Mononuclear cell (primary cell): ENCODE measurements around the gene PLIN4. TPM values are rescaled to one million over a fixed set of nuclear protein-coding genes. Genes with fewer than 3 reads are reported as not detected.

ENCODE experiments used
- H3K27me3 ChIP-seq: 2 replicates; pipeline ENCODE4 v1.6.0; 2011; ENCODE audit warnings: low read length, control low read depth; ENCODE audit not compliant: insufficient read depth
- H3K4me1 ChIP-seq: 2 replicates; pipeline ENCODE4 v1.5.1; 2011; ENCODE audit warnings: mild to moderate bottlenecking, low read length, control low read depth; ENCODE audit not compliant: insufficient read depth
- H3K4me3 ChIP-seq: 2 replicates; pipeline ENCODE4 v1.5.1; 2011; ENCODE audit warnings: mild to moderate bottlenecking, low read length, moderate library complexity
- H3K9me3 ChIP-seq: 2 replicates; pipeline ENCODE4 v1.5.1; 2011; ENCODE audit warnings: low read depth, mild to moderate bottlenecking, control low read depth, low read length
- total RNA-seq: library from RNA; depleted of rRNA; stranded (reverse); fragments of >200 nt; gene quantifications from one replicate; pipeline ENCODE4 v1.2.3, GENCODE V29; 2012

PLIN4 gene
- total RNA-seq, 1 donor: 0.10 TPM

GRCh38 chr19:4522291-4523002, 4.2 kb upstream of the PLIN4 start:
- Histone ChIP-seq H3K4me3 (no peak overlapping the region), H3K27me3 (no peaks in the 10 kb centered on the region), H3K4me1 (no peaks in the 10 kb centered on the region), H3K9me3 (no peaks in the 10 kb centered on the region)

GRCh38 chr19:4521888-4522242, 3.6 kb upstream of the PLIN4 start:
- Histone ChIP-seq H3K9me3 (no peaks in the 10 kb centered on the region), H3K4me1 (no peaks in the 10 kb centered on the region), H3K27me3 (no peaks in the 10 kb centered on the region), H3K4me3 (no peak overlapping the region)

GRCh38 chr19:4521170-4521887, 3.0 kb upstream of the PLIN4 start:
- Histone ChIP-seq H3K9me3 (no peaks in the 10 kb centered on the region), H3K27me3 (no peaks in the 10 kb centered on the region), H3K4me1 (no peaks in the 10 kb centered on the region), H3K4me3 (no peak overlapping the region)

GRCh38 chr19:4519521-4520277, 1.4 kb upstream of the PLIN4 start:
- Histone ChIP-seq H3K9me3 (no peaks in the 10 kb centered on the region), H3K4me1 (no peaks in the 10 kb centered on the region), H3K27me3 (no peaks in the 10 kb centered on the region), H3K4me3 (no peak overlapping the region)

GRCh38 chr19:4519172-4519496, 848 bp upstream of the PLIN4 start:
- H3K27me3 ChIP-seq: no peaks in the 10 kb centered on the region
- H3K4me3 ChIP-seq: no peak overlapping the region
- H3K4me1 ChIP-seq: no peaks in the 10 kb centered on the region
- no peaks in the 10 kb centered on the region for H3K9me3 ChIP-seq

- no peaks in the 10 kb centered on the region for H3K9me3 ChIP-seq
- no peaks in the 10 kb centered on the region for H3K27me3 ChIP-seq
- no peak overlapping the region for H3K4me3 ChIP-seq
- H3K4me1 ChIP-seq: no peaks in the 10 kb centered on the region
These were observed 732 bp downstream of the PLIN4 start for GRCh38 chr19:4517451-4518057.

- H3K9me3 ChIP-seq: no peaks in the 10 kb centered on the region
- H3K27me3 ChIP-seq: no peaks in the 10 kb centered on the region
- H3K4me3 ChIP-seq: no peak overlapping the region
- no peaks in the 10 kb centered on the region for H3K4me1 ChIP-seq
These were observed 1.4 kb downstream of the PLIN4 start for GRCh38 chr19:4516939-4517300.

- Histone ChIP-seq H3K4me1 (no peaks in the 10 kb centered on the region), H3K9me3 (no peaks in the 10 kb centered on the region), H3K27me3 (no peaks in the 10 kb centered on the region), H3K4me3 (no peak overlapping the region)
These were observed 1.9 kb downstream of the PLIN4 start for GRCh38 chr19:4516199-4516938.

GRCh38 chr19:4515732-4516131, 2.6 kb downstream of the PLIN4 start:
- Histone ChIP-seq H3K27me3 (no peaks in the 10 kb centered on the region), H3K4me1 (no peaks in the 10 kb centered on the region), H3K9me3 (no peaks in the 10 kb centered on the region), H3K4me3 (no peak overlapping the region)

- Histone ChIP-seq H3K4me1 (no peaks in the 10 kb centered on the region), H3K9me3 (no peaks in the 10 kb centered on the region), H3K27me3 (no peaks in the 10 kb centered on the region), H3K4me3 (no peak overlapping the region)
These were observed 5.0 kb downstream of the PLIN4 start for GRCh38 chr19:4513248-4513647.

GRCh38 chr19:4512070-4512469, 6.2 kb downstream of the PLIN4 start:
- no peaks in the 10 kb centered on the region for H3K9me3 ChIP-seq
- H3K4me3 ChIP-seq: no peak overlapping the region
- no peaks in the 10 kb centered on the region for H3K4me1 ChIP-seq
- H3K27me3 ChIP-seq: no peaks in the 10 kb centered on the region

GRCh38 chr19:4511300-4512054, 6.8 kb downstream of the PLIN4 start:
- Histone ChIP-seq H3K4me1 (no peaks in the 10 kb centered on the region), H3K27me3 (no peaks in the 10 kb centered on the region), H3K9me3 (no peaks in the 10 kb centered on the region), H3K4me3 (no peak overlapping the region)

- Histone ChIP-seq H3K27me3 (no peaks in the 10 kb centered on the region), H3K9me3 (no peaks in the 10 kb centered on the region), H3K4me3 (no peak overlapping the region), H3K4me1 (no peaks in the 10 kb centered on the region)
These were observed 7.6 kb downstream of the PLIN4 start for GRCh38 chr19:4510435-4511255.

GRCh38 chr19:4508698-4509097, 9.6 kb downstream of the PLIN4 start:
- Histone ChIP-seq H3K9me3 (no peaks in the 10 kb centered on the region), H3K27me3 (no peaks in the 10 kb centered on the region), H3K4me1 (no peaks in the 10 kb centered on the region), H3K4me3 (no peak overlapping the region)
